Glomerular endothelial cell (primary cell): ENCODE data around the gene TDRD7. TPM values are rescaled to one million over a fixed set of nuclear protein-coding genes. Genes with fewer than 3 reads are reported as not detected.
"Not testable (repeated sequence)": the region's sequence is repeated elsewhere in the genome, so short reads cannot be mapped to it uniquely, and the experiment has no call there.

Source experiments
- DNase-seq: peaks from one replicate; pipeline ENCODE4 v3.0.0-alpha.2; 2011; ENCODE audit warnings: low read depth, low spot score; ENCODE audit errors: extremely low read depth
- total RNA-seq: library from RNA; depleted of rRNA; stranded (reverse); fragments of >200 nt; gene quantifications from 2 replicates; pipeline ENCODE4 v1.2.3, GENCODE V29; 2015

The TDRD7 gene
- total RNA-seq, 1 donor from 2014 or later, result 13.5 TPM

- DNase-seq, result no peak
Observed at GRCh38 chr9:97425336-97425972, 13.6 kb downstream of the TDRD7 start.

GRCh38 chr9:97425973-97426336, 14.1 kb downstream of the TDRD7 start:
- no peak for DNase-seq

- no peak for DNase-seq
Observed at GRCh38 chr9:97427885-97428284, 16.0 kb downstream of the TDRD7 start.

- no peak for DNase-seq
Observed at GRCh38 chr9:97430316-97431043, 18.6 kb downstream of the TDRD7 start.

- no peak for DNase-seq
Observed at GRCh38 chr9:97431044-97431441, 19.1 kb downstream of the TDRD7 start.

- no peak for DNase-seq
Observed at GRCh38 chr9:97431549-97432143, 19.8 kb downstream of the TDRD7 start.

GRCh38 chr9:97437051-97437600, 25.2 kb downstream of the TDRD7 start:
- no peak for DNase-seq

- no peak for DNase-seq
Observed at GRCh38 chr9:97438257-97438656, 26.4 kb downstream of the TDRD7 start.

GRCh38 chr9:97438666-97439065, 26.8 kb downstream of the TDRD7 start:
- no peak for DNase-seq

- DNase-seq, result no peak
Observed at GRCh38 chr9:97440160-97440559, 28.3 kb downstream of the TDRD7 start.

- no peak for DNase-seq
Observed at GRCh38 chr9:97441729-97442128, 29.8 kb downstream of the TDRD7 start.

- no peak for DNase-seq
Observed at GRCh38 chr9:97445119-97445701, 33.3 kb downstream of the TDRD7 start.

- DNase-seq, result no peak
Observed at GRCh38 chr9:97447001-97447400, 35.1 kb downstream of the TDRD7 start.

- DNase-seq, result not testable (repeated sequence)
Observed at GRCh38 chr9:97453573-97453972, 41.7 kb downstream of the TDRD7 start.

GRCh38 chr9:97456841-97457240, 44.9 kb downstream of the TDRD7 start:
- DNase-seq, result not testable (repeated sequence)

- DNase-seq, result no peak
Observed at GRCh38 chr9:97459326-97459725, 47.4 kb downstream of the TDRD7 start.

- DNase-seq, result no peak
Observed at GRCh38 chr9:97462159-97462558, 50.3 kb downstream of the TDRD7 start.

- no peak for DNase-seq
Observed at GRCh38 chr9:97462914-97463313, 51.0 kb downstream of the TDRD7 start.

- peak; percentile 39 for DNase-seq
Observed at GRCh38 chr9:97468658-97469448, 57.0 kb downstream of the TDRD7 start.

GRCh38 chr9:97470076-97470475, 58.2 kb downstream of the TDRD7 start:
- no peak for DNase-seq

GRCh38 chr9:97473717-97474116, 61.8 kb downstream of the TDRD7 start:
- DNase-seq, result no peak
